Astrocyte (in vitro differentiated cells and primary cell): ENCODE data around the gene JMJD1C. TPM values are rescaled to one million over a fixed set of nuclear protein-coding genes. Genes with fewer than 3 reads are reported as not detected.

Experiments
- DNase-seq: peaks from one replicate; pipeline ENCODE4 v3.0.0-alpha.2; 2010; ENCODE audit warnings: low read depth
- FAIRE-seq: peaks from 2 replicates; lab custom pipeline; 2011; peaks lifted over from hg19 to GRCh38; lab: Jason Lieb, UNC
- H2AFZ ChIP-seq: 2 replicates; pipeline ENCODE4 v1.6.0; 2012; ENCODE audit warnings: low read depth, low read length, inconsistent platforms
- H3K27ac ChIP-seq: 2 replicates; pipeline ENCODE4 v1.5.1; 2011; ENCODE audit warnings: low read depth, low read length, inconsistent platforms
- H3K27me3 ChIP-seq: 2 replicates; pipeline ENCODE4 v1.6.0; 2011; ENCODE audit warnings: low read length, inconsistent platforms; ENCODE audit not compliant: insufficient read depth
- H3K36me3 ChIP-seq: 2 replicates; pipeline ENCODE4 v1.5.1; 2011; ENCODE audit warnings: low read length, inconsistent platforms; ENCODE audit not compliant: insufficient read depth
- H3K4me1 ChIP-seq: 2 replicates; pipeline ENCODE4 v1.5.1; 2011; ENCODE audit warnings: low read length, inconsistent platforms; ENCODE audit not compliant: insufficient read depth
- H3K4me2 ChIP-seq: 2 replicates; pipeline ENCODE4 v1.6.0; 2012; ENCODE audit warnings: low read length, inconsistent platforms
- H3K4me3 ChIP-seq: 2 replicates; pipeline ENCODE4 v1.5.1; 2011; ENCODE audit warnings: low read depth, mild to moderate bottlenecking, low read length, inconsistent platforms; ENCODE audit not compliant: insufficient read depth
- H3K79me2 ChIP-seq: 2 replicates; pipeline ENCODE4 v1.6.0; 2012; ENCODE audit warnings: mild to moderate bottlenecking, low read length, inconsistent platforms; ENCODE audit not compliant: insufficient read depth
- H3K9ac ChIP-seq: 2 replicates; pipeline ENCODE4 v1.6.0; 2012; ENCODE audit warnings: mild to moderate bottlenecking, low read length, inconsistent platforms
- H3K9me3 ChIP-seq: 2 replicates; pipeline ENCODE4 v1.5.1; 2012; ENCODE audit warnings: low read depth, mild to moderate bottlenecking, low read length, inconsistent platforms; ENCODE audit not compliant: insufficient read depth
- H4K20me1 ChIP-seq: 2 replicates; pipeline ENCODE4 v1.6.0; 2012; ENCODE audit warnings: low read length, inconsistent platforms; ENCODE audit not compliant: insufficient read depth
- H3K27ac Mint-ChIP-seq: one replicate; pipeline ENCODE4 v1.8.0; 2021; ENCODE audit warnings: mild to moderate bottlenecking, mixed read lengths; ENCODE audit not compliant: unreplicated experiment
- H3K27me3 Mint-ChIP-seq: one replicate; pipeline ENCODE4 v1.8.0; 2021; ENCODE audit warnings: low read depth, mixed read lengths; ENCODE audit not compliant: unreplicated experiment
- H3K36me3 Mint-ChIP-seq: one replicate; pipeline ENCODE4 v1.8.0; 2021; ENCODE audit warnings: low read depth, mixed read lengths; ENCODE audit not compliant: unreplicated experiment
- H3K4me1 Mint-ChIP-seq: one replicate; pipeline ENCODE4 v1.8.0; 2021; ENCODE audit warnings: low read depth, mixed read lengths; ENCODE audit not compliant: unreplicated experiment
- H3K4me3 Mint-ChIP-seq: one replicate; pipeline ENCODE4 v1.8.0; 2021; ENCODE audit warnings: mild to moderate bottlenecking, moderate library complexity, mixed read lengths; ENCODE audit not compliant: unreplicated experiment
- H3K9me3 Mint-ChIP-seq: one replicate; pipeline ENCODE4 v1.8.0; 2021; ENCODE audit warnings: mild to moderate bottlenecking, mixed read lengths; ENCODE audit not compliant: unreplicated experiment
- CTCF ChIP-seq: IDR thresholded peaks from 2 replicates; pipeline ENCODE4 v1.5.1; 2011; ENCODE audit warnings: low read depth, mild to moderate bottlenecking, inconsistent platforms, low read length, moderate library complexity; ENCODE audit not compliant: insufficient read depth
- EZH2 ChIP-seq: IDR thresholded peaks from 2 replicates; pipeline ENCODE4 v1.6.1; 2012; ENCODE audit warnings: mild to moderate bottlenecking, low read length, inconsistent platforms; ENCODE audit not compliant: insufficient read depth
- total RNA-seq: library from RNA; stranded (reverse); gene quantifications from 2 replicates; pipeline ENCODE4 v1.2.1, GENCODE V29; 2021

The JMJD1C gene
- total RNA-seq, 1 donor from 2014 or later = 61.0 TPM

GRCh38 chr10:63123727-63124362, 341.9 kb downstream of the JMJD1C start:
- Mint-ChIP-seq H3K36me3 (no peaks in the 10 kb centered on the region), H3K27ac (peak overlapping the region; percentile 26), H3K4me3 (no peak overlapping the region), H3K27me3 (no peaks in the 10 kb centered on the region), H3K9me3 (peaks cover 4% of the 10 kb centered on the region), H3K4me1 (peaks cover 15% of the 10 kb centered on the region)
- no peaks in the 10 kb centered on the region for H3K27me3 ChIP-seq
- H3K4me1 ChIP-seq = peaks cover 11% of the 10 kb centered on the region
- no peak for TF ChIP-seq CTCF
- TF ChIP-seq EZH2 = no peak
- H3K27ac ChIP-seq = no peak overlapping the region
- no peaks in the 10 kb centered on the region for H3K79me2 ChIP-seq
- DNase-seq (peak; percentile 80), FAIRE-seq (no peak)
- H3K9ac ChIP-seq = no peak overlapping the region
- H3K9me3 ChIP-seq = no peaks in the 10 kb centered on the region
- no peaks in the 10 kb centered on the region for H3K36me3 ChIP-seq
- H2AFZ ChIP-seq = no peak overlapping the region
- H3K4me2 ChIP-seq = no peak overlapping the region
- H3K4me3 ChIP-seq = no peak overlapping the region
- H4K20me1 ChIP-seq = no peaks in the 10 kb centered on the region

- no peak overlapping the region for H3K9ac ChIP-seq
- peak overlapping the region; percentile 45 for H3K27ac Mint-ChIP-seq
- peaks cover 16% of the 10 kb centered on the region for H3K4me1 Mint-ChIP-seq
- peak; percentile 88 for FAIRE-seq
- TF ChIP-seq EZH2 = no peak
- TF ChIP-seq CTCF = no peak
- no peak overlapping the region for H3K4me3 Mint-ChIP-seq
- H3K9me3 ChIP-seq = no peaks in the 10 kb centered on the region
- H3K27ac ChIP-seq = no peak overlapping the region
- no peak overlapping the region for H2AFZ ChIP-seq
- H3K79me2 ChIP-seq = no peaks in the 10 kb centered on the region
- peak; percentile 99 for DNase-seq
- peak overlapping the region; percentile 16 for H3K4me2 ChIP-seq
- H3K36me3 ChIP-seq = no peaks in the 10 kb centered on the region
- H3K4me1 ChIP-seq = peaks cover 16% of the 10 kb centered on the region
- peaks cover 4% of the 10 kb centered on the region for H3K9me3 Mint-ChIP-seq
- H3K27me3 Mint-ChIP-seq = no peaks in the 10 kb centered on the region
- no peak overlapping the region for H3K4me3 ChIP-seq
- no peaks in the 10 kb centered on the region for H3K36me3 Mint-ChIP-seq
- no peaks in the 10 kb centered on the region for H3K27me3 ChIP-seq
- no peaks in the 10 kb centered on the region for H4K20me1 ChIP-seq
Measured at GRCh38 chr10:63120554-63120953, 345.2 kb downstream of the JMJD1C start.

GRCh38 chr10:63119041-63119440, 346.7 kb downstream of the JMJD1C start:
- Histone ChIP-seq H4K20me1 (no peaks in the 10 kb centered on the region), H3K4me1 (peaks cover 16% of the 10 kb centered on the region), H3K36me3 (no peaks in the 10 kb centered on the region), H3K79me2 (no peaks in the 10 kb centered on the region), H3K9me3 (no peaks in the 10 kb centered on the region), H3K9ac (no peak overlapping the region), H3K4me3 (no peak overlapping the region), H3K4me2 (no peak overlapping the region), H2AFZ (no peak overlapping the region), H3K27me3 (no peaks in the 10 kb centered on the region), H3K27ac (no peak overlapping the region)
- H3K4me1 Mint-ChIP-seq = peaks cover 19% of the 10 kb centered on the region
- H3K27me3 Mint-ChIP-seq = no peaks in the 10 kb centered on the region
- no peak overlapping the region for H3K27ac Mint-ChIP-seq
- no peaks in the 10 kb centered on the region for H3K36me3 Mint-ChIP-seq
- DNase-seq (no peak), FAIRE-seq (no peak)
- H3K9me3 Mint-ChIP-seq = peaks cover 3% of the 10 kb centered on the region
- TF ChIP-seq CTCF (no peak), EZH2 (no peak)
- H3K4me3 Mint-ChIP-seq = no peak overlapping the region
